ENCODE measurements around the gene SPACA4. TPM values are rescaled to one million over a fixed set of nuclear protein-coding genes. Genes with fewer than 3 reads are reported as not detected.

SPACA4 gene
- total RNA-seq, 3 donors from 2014 or later (not counting 1 experiment from before 2014, with no cell fraction given) = not detected

GRCh38 chr19:48636859-48637448 lies 30.4 kb downstream of the SPACA4 start, which contains the start of gene DBP:
Gene DBP, minus strand, starts transcription at chr19:48637379. Its CDS starts 385 bp downstream, at chr19:48636994.
- peaks cover 55% of the 10 kb centered on the region for H3K4me1 ChIP-seq (ENCODE audit: control insufficient read depth, insufficient read depth, low read length)
- peak within 1 kb of the TSS; percentile 72 for H3K4me3 ChIP-seq (ENCODE audit: low read length)
- no peaks in the 10 kb centered on the region for H3K9me3 ChIP-seq (ENCODE audit: control insufficient read depth, insufficient read depth, low read length)
- intact Hi-C loops (cut with micrococcal nuclease) = loop anchor here (2.0 to 10.0 kb wide), 7 partner anchors 18 to 1005 kb away; partner anchors contain the start of genes GYS1, PPP1R15A, RPL18 and RRAS
- ATAC-seq (no peak), DNase-seq (no peak)
- no peaks in the 10 kb centered on the region for H3K36me3 Mint-ChIP-seq
- no peak for TF ChIP-seq CTCF (IDR thresholded peaks at IDR 0.05)
- H3K36me3 ChIP-seq (ENCODE audit: control insufficient read depth, insufficient read depth, low read length) = peaks cover 11% of the 10 kb centered on the region
- under 1% methylated on average over 40 of the region's 40 CpGs for WGBS (ENCODE audit: insufficient coverage)
- H3K4me1 Mint-ChIP-seq = peaks cover 39 to 51% of the 10 kb centered on the region in 2 donors
- H3K27me3 ChIP-seq (ENCODE audit: control insufficient read depth, insufficient read depth, low read length) = no peaks in the 10 kb centered on the region
- peak within 1 kb of the TSS; percentile 97 for H3K27ac ChIP-seq (ENCODE audit: low read length)
- H3K27ac Mint-ChIP-seq = peak within 1 kb of the TSS; percentile 99
- H3K27me3 Mint-ChIP-seq (ENCODE audit: low read depth in 2 of 2) = no peaks in the 10 kb centered on the region
- H3K9me3 Mint-ChIP-seq = peaks cover 0 to 4% of the 10 kb centered on the region in 2 donors
- peak within 1 kb of the TSS; percentile 95 for H3K4me3 Mint-ChIP-seq

GRCh38 chr19:48637449-48637947 lies 31.0 kb downstream of the SPACA4 start:
- intact Hi-C loops (cut with micrococcal nuclease) = loop anchor here (2.0 to 10.0 kb wide), 7 partner anchors 19 to 1005 kb away; partner anchors contain the start of genes GYS1, PPP1R15A, RPL18 and RRAS
- WGBS (ENCODE audit: insufficient coverage) = under 1% methylated on average over 38 of the region's 38 CpGs
- H3K4me1 Mint-ChIP-seq = peaks cover 39 to 51% of the 10 kb centered on the region in 2 donors
- TF ChIP-seq CTCF (IDR thresholded peaks at IDR 0.05) = no peak
- Histone ChIP-seq H3K27ac (ENCODE audit: low read length) (peak overlapping the region; percentile 97), H3K4me3 (ENCODE audit: low read length) (peak overlapping the region; percentile 72), H3K36me3 (ENCODE audit: control insufficient read depth, insufficient read depth, low read length) (peaks cover 8% of the 10 kb centered on the region), H3K4me1 (ENCODE audit: control insufficient read depth, insufficient read depth, low read length) (peaks cover 52% of the 10 kb centered on the region), H3K9me3 (ENCODE audit: control insufficient read depth, insufficient read depth, low read length) (no peaks in the 10 kb centered on the region), H3K27me3 (ENCODE audit: control insufficient read depth, insufficient read depth, low read length) (no peaks in the 10 kb centered on the region)
- no peaks in the 10 kb centered on the region for H3K27me3 Mint-ChIP-seq (ENCODE audit: low read depth in 2 of 2)
- H3K9me3 Mint-ChIP-seq = peaks cover 0 to 4% of the 10 kb centered on the region in 2 donors
- ATAC-seq (peak; percentile 70 to 87 (median 76)), DNase-seq (peak; percentile 99 to 100)
- H3K4me3 Mint-ChIP-seq = peak overlapping the region; percentile 95
- H3K36me3 Mint-ChIP-seq = no peaks in the 10 kb centered on the region
- H3K27ac Mint-ChIP-seq = peak overlapping the region; percentile 99

- no peaks in the 10 kb centered on the region for H3K27me3 ChIP-seq (ENCODE audit: control insufficient read depth, insufficient read depth, low read length)
- Mint-ChIP-seq H3K4me3 (peak overlapping the region; percentile 95), H3K4me1 (peaks cover 39 to 51% of the 10 kb centered on the region in 2 donors), H3K36me3 (no peaks in the 10 kb centered on the region), H3K27me3 (ENCODE audit: low read depth in 2 of 2) (no peaks in the 10 kb centered on the region), H3K9me3 (peaks cover 0 to 4% of the 10 kb centered on the region in 2 donors), H3K27ac (peak overlapping the region; percentile 99)
- peak; percentile 46 to 67 (median 50) for ATAC-seq
- H3K36me3 ChIP-seq (ENCODE audit: control insufficient read depth, insufficient read depth, low read length) = peaks cover 3% of the 10 kb centered on the region
- H3K4me3 ChIP-seq (ENCODE audit: low read length) = peak overlapping the region; percentile 60
- peak overlapping the region; percentile 97 for H3K27ac ChIP-seq (ENCODE audit: low read length)
- peak; percentile 77 to 96 for DNase-seq
- WGBS (ENCODE audit: insufficient coverage) = 4% methylated on average over 27 of the region's 29 CpGs
- no peaks in the 10 kb centered on the region for H3K9me3 ChIP-seq (ENCODE audit: control insufficient read depth, insufficient read depth, low read length)
- peaks cover 45% of the 10 kb centered on the region for H3K4me1 ChIP-seq (ENCODE audit: control insufficient read depth, insufficient read depth, low read length)
- TF ChIP-seq CTCF (IDR thresholded peaks at IDR 0.05) = no peak
- intact Hi-C loops (cut with micrococcal nuclease) = loop anchor here (1.0 to 10.0 kb wide), 8 partner anchors 8 to 1004 kb away; partner anchors contain the start of genes CA11, GYS1, PPP1R15A and RPL18
These were observed 31.6 kb downstream of the SPACA4 start for GRCh38 chr19:48637948-48638830.

All from natural killer cell (primary cell).